Suprapubic skin (tissue), 4 donors: Measurements from ENCODE around the gene PCID2.

ENCODE experiments used
- EP300 ChIP-seq: sonication (generic); formaldehyde crosslinking; IDR thresholded peaks from one replicate; pipeline ENCODE4 v1.6.1; 2017; ENCODE audit warnings: antibody characterized with exemption
- POLR2A ChIP-seq, 2 donors: fragments of 450-650 bp; IDR thresholded peaks; one replicate each; pipeline ENCODE4 v1.6.1; 2017; ENCODE audit warnings: antibody characterized with exemption in 2 of 2, mild to moderate bottlenecking in 2 of 2, moderate library complexity in 2 of 2
- POLR2AphosphoS5 ChIP-seq, 3 donors: sonication (generic); formaldehyde crosslinking; IDR thresholded peaks; one replicate each; pipeline ENCODE4 v1.6.1; 2017; ENCODE audit warnings: antibody characterized with exemption in 3 of 3
- TF ChIP-seq, protein P1 (sequence below), 2 donors: fragments of 200-600 bp in 1 of 2; fragments of 450-650 bp in 1 of 2; sonication (generic) in 1 of 2; IDR thresholded peaks; one replicate each; pipeline ENCODE4 v1.5.1; 2016 to 2019; ENCODE audit warnings: antibody characterized with exemption in 2 of 2, mild to moderate bottlenecking in 1 of 2, moderate library complexity in 1 of 2

DNA sequence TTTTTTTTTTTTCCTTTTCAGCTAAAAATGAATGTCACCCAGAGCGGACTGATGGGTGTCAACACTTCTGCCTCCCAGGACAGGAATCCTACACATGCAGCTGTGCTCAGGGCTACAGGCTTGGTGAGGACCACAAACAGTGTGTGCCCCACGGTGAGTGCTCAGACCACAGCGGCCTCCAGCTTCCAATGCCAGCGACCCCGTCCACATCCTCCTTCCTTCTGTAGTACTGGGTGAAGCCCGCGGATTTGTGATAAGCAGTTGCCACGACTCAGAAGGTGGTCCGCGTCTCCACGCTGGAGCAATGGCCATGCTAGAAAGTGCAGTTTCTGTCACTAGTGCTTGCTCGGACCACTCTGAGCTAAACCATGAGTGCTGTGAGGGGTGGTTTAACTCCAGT lies 44.0 kb downstream of the PCID2 start:
- TF ChIP-seq, protein P1, sequence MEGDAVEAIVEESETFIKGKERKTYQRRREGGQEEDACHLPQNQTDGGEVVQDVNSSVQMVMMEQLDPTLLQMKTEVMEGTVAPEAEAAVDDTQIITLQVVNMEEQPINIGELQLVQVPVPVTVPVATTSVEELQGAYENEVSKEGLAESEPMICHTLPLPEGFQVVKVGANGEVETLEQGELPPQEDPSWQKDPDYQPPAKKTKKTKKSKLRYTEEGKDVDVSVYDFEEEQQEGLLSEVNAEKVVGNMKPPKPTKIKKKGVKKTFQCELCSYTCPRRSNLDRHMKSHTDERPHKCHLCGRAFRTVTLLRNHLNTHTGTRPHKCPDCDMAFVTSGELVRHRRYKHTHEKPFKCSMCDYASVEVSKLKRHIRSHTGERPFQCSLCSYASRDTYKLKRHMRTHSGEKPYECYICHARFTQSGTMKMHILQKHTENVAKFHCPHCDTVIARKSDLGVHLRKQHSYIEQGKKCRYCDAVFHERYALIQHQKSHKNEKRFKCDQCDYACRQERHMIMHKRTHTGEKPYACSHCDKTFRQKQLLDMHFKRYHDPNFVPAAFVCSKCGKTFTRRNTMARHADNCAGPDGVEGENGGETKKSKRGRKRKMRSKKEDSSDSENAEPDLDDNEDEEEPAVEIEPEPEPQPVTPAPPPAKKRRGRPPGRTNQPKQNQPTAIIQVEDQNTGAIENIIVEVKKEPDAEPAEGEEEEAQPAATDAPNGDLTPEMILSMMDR (IDR thresholded peaks at IDR 0.05) = no peak
- TF ChIP-seq POLR2A (IDR thresholded peaks at IDR 0.05) (no peak), POLR2AphosphoS5 (IDR thresholded peaks at IDR 0.05) (no peak), EP300 (no peak)
